MM.1S (cell line): ENCODE data around the gene IL17RB.

Experiments used
- DNase-seq: peaks from one replicate; pipeline ENCODE4 v3.0.0-alpha.2; 2015
- H2AFZ ChIP-seq: fragments of 300-600 bp; sonication (generic); 2 replicates; pipeline ENCODE4 v1.6.0; 2016; ENCODE audit warnings: antibody characterized with exemption, low read length
- H3F3A ChIP-seq: fragments of 300-600 bp; sonication (generic); 2 replicates; pipeline ENCODE4 v1.6.1; 2016; ENCODE audit warnings: mild to moderate bottlenecking, antibody characterized with exemption, low read length, moderate library complexity, mixed read lengths; ENCODE audit not compliant: insufficient read depth
- H3K27ac ChIP-seq: fragments of 300-600 bp; sonication (generic); 2 replicates; pipeline ENCODE4 v1.5.1; 2016; ENCODE audit warnings: mild to moderate bottlenecking, low read length
- H3K27me3 ChIP-seq: fragments of 300-600 bp; sonication (generic); replicated peaks from 2 replicates; pipeline ENCODE4 v1.6.0; 2016; ENCODE audit warnings: low read length; ENCODE audit not compliant: insufficient read depth
- H3K36me3 ChIP-seq: fragments of 300-600 bp; sonication (generic); replicated peaks from 2 replicates; pipeline ENCODE4 v1.6.1; 2016; ENCODE audit warnings: mild to moderate bottlenecking, low read length, mixed read lengths; ENCODE audit not compliant: insufficient read depth
- H3K4me1 ChIP-seq: fragments of 300-600 bp; sonication (generic); 2 replicates; pipeline ENCODE4 v1.6.1; 2016; ENCODE audit warnings: low read length, mixed read lengths
- H3K4me2 ChIP-seq: fragments of 300-600 bp; sonication (generic); 2 replicates; pipeline ENCODE4 v1.6.0; 2016; ENCODE audit warnings: low read depth, low read length
- H3K4me3 ChIP-seq: fragments of 300-600 bp; sonication (generic); 2 replicates; pipeline ENCODE4 v1.5.1; 2016; ENCODE audit warnings: low read length, mixed read lengths
- H3K79me2 ChIP-seq: fragments of 300-600 bp; sonication (generic); 2 replicates; pipeline ENCODE4 v1.6.1; 2016; ENCODE audit warnings: mixed run types, low read length, mixed read lengths
- H3K9ac ChIP-seq: fragments of 300-600 bp; sonication (generic); 2 replicates; pipeline ENCODE4 v1.6.1; 2016; ENCODE audit warnings: low read length, mixed read lengths
- H3K9me2 ChIP-seq: fragments of 300-600 bp; sonication (generic); replicated peaks from 2 replicates; pipeline ENCODE4 v1.6.1; 2016; ENCODE audit warnings: mild to moderate bottlenecking, low read length, mixed read lengths; ENCODE audit not compliant: insufficient read depth
- H3K9me3 ChIP-seq: fragments of 300-600 bp; sonication (generic); replicated peaks from 2 replicates; pipeline ENCODE4 v1.6.1; 2016; ENCODE audit warnings: mild to moderate bottlenecking, low read length, mixed read lengths; ENCODE audit not compliant: insufficient read depth
- H4K20me1 ChIP-seq: fragments of 300-600 bp; sonication (generic); 2 replicates; pipeline ENCODE4 v1.6.1; 2016; ENCODE audit warnings: mild to moderate bottlenecking, low read length, moderate library complexity, mixed read lengths; ENCODE audit not compliant: insufficient read depth
- EZH2 ChIP-seq: fragments of 300-600 bp; sonication (generic); optimal IDR thresholded peaks from 2 replicates; pipeline ENCODE3; 2017; ENCODE audit warnings: low read depth, mild to moderate bottlenecking, antibody characterized with exemption, low read length, mixed read lengths
- EZH2phosphoT487 ChIP-seq: fragments of 300-600 bp; sonication (generic); IDR thresholded peaks from 2 replicates; pipeline ENCODE4 v1.6.1; 2018; ENCODE audit warnings: antibody characterized with exemption, low read length
- TF ChIP-seq, protein P1 (sequence below): fragments of 300-600 bp; sonication (generic); IDR thresholded peaks from 2 replicates; pipeline ENCODE4 v1.5.1; 2016; ENCODE audit warnings: antibody characterized with exemption, low read length, mixed read lengths

Gene IL17RB

DNA sequence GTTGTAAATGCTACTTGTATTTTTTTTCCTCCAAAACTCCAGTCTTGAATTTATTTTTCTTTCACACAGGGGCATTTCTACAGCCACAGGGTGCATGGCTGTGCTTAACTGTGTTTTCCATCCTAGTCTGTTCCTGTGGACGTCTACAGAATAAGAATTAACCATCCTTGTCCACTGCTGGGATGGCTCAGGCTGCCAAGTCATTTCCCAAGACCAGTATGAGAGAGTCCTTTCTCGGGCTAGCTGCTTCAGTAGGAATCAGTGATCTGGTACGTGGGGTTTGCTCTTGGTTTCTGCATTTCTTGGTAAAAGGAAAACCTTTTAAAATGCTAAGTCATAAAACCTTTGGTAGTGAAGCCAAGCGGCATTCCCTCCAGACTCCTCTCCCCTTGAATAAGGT, 29.9 kb upstream of the IL17RB start:
- no peak overlapping the region for H2AFZ ChIP-seq
- DNase-seq, result no peak
- no peaks in the 10 kb centered on the region for H3K79me2 ChIP-seq
- H3K27me3 ChIP-seq, result no peaks in the 10 kb centered on the region
- no peak overlapping the region for H3K27ac ChIP-seq
- H3K36me3 ChIP-seq, result no peaks in the 10 kb centered on the region
- H3K4me2 ChIP-seq, result no peak overlapping the region
- H3K9ac ChIP-seq, result no peak overlapping the region
- H3F3A ChIP-seq, result no peaks in the 10 kb centered on the region
- H3K9me3 ChIP-seq, result no peaks in the 10 kb centered on the region
- H4K20me1 ChIP-seq, result no peaks in the 10 kb centered on the region
- no peaks in the 10 kb centered on the region for H3K9me2 ChIP-seq
- TF ChIP-seq, protein P1, sequence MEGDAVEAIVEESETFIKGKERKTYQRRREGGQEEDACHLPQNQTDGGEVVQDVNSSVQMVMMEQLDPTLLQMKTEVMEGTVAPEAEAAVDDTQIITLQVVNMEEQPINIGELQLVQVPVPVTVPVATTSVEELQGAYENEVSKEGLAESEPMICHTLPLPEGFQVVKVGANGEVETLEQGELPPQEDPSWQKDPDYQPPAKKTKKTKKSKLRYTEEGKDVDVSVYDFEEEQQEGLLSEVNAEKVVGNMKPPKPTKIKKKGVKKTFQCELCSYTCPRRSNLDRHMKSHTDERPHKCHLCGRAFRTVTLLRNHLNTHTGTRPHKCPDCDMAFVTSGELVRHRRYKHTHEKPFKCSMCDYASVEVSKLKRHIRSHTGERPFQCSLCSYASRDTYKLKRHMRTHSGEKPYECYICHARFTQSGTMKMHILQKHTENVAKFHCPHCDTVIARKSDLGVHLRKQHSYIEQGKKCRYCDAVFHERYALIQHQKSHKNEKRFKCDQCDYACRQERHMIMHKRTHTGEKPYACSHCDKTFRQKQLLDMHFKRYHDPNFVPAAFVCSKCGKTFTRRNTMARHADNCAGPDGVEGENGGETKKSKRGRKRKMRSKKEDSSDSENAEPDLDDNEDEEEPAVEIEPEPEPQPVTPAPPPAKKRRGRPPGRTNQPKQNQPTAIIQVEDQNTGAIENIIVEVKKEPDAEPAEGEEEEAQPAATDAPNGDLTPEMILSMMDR, result no peak
- no peak for TF ChIP-seq EZH2
- TF ChIP-seq EZH2phosphoT487, result no peak
- no peak overlapping the region for H3K4me3 ChIP-seq
- H3K4me1 ChIP-seq, result no peaks in the 10 kb centered on the region

DNA sequence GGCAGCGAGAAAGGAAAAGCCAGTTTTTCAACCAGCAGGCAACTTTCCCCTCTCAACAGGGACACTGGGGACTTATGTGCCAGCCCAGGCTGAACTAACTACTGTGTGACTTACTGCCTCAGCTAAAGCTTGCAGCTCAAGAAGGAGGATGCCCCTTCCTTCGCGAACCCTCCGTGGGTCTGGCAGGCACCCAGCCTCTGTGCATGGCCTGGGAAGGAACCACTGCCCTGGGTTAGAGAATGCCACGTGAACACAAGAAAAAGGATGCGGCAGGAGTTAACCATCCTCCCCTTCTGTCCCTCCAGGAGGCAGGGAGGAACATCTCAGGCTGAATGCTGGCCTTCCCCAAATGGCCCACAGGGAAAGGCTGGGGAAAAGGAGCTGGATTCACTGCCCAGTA, 29.2 kb upstream of the IL17RB start:
- Histone ChIP-seq H3K4me1 (no peaks in the 10 kb centered on the region), H3K27me3 (no peaks in the 10 kb centered on the region), H3K27ac (no peak overlapping the region), H2AFZ (no peak overlapping the region), H3F3A (no peaks in the 10 kb centered on the region), H3K9me3 (no peaks in the 10 kb centered on the region), H3K36me3 (no peaks in the 10 kb centered on the region), H3K79me2 (no peaks in the 10 kb centered on the region), H3K4me2 (no peak overlapping the region), H4K20me1 (no peaks in the 10 kb centered on the region), H3K9me2 (no peaks in the 10 kb centered on the region), H3K4me3 (no peak overlapping the region), H3K9ac (no peak overlapping the region)
- no peak for DNase-seq
- TF ChIP-seq EZH2phosphoT487, result no peak
- TF ChIP-seq, protein P1, result no peak
- no peak for TF ChIP-seq EZH2

DNA sequence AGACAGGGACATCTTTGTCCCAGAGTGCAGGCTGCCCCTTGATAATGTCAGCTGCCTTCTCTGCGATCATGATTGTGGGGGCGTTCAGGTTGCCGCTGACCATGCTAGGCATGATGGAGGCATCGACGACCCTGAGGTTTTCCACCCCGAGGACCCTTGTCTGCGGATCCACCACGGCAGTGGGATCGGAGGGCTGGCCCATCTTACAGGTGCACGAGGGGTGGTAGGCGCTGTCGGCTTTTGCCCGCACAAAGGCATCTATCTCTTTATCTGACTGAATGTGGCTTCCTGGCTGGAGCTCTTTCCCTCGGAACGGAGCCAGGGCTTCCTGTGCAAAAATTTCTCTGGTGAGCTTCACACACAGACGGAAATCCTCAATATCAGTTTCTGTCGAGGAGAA, 28.6 kb upstream of the IL17RB start:
- DNase-seq, result no peak
- no peak for TF ChIP-seq EZH2phosphoT487
- TF ChIP-seq EZH2, result no peak
- TF ChIP-seq, protein P1, result no peak
- Histone ChIP-seq H3K4me2 (no peak overlapping the region), H3K9ac (no peak overlapping the region), H3F3A (no peaks in the 10 kb centered on the region), H3K79me2 (no peaks in the 10 kb centered on the region), H3K27me3 (no peaks in the 10 kb centered on the region), H3K4me3 (no peak overlapping the region), H2AFZ (no peak overlapping the region), H3K9me2 (no peaks in the 10 kb centered on the region), H4K20me1 (no peaks in the 10 kb centered on the region), H3K4me1 (no peaks in the 10 kb centered on the region), H3K27ac (no peak overlapping the region), H3K36me3 (no peaks in the 10 kb centered on the region), H3K9me3 (no peaks in the 10 kb centered on the region)
